ENCODE measurements around the gene CRYBG3. TPM values are rescaled to one million over a fixed set of nuclear protein-coding genes. Genes with fewer than 3 reads are reported as not detected.

The CRYBG3 gene
- total RNA-seq, 3 donors from 2014 or later (not counting 1 experiment from before 2014, with no cell fraction given), result 1.1 to 2.4 (median 1.8) TPM

DNA sequence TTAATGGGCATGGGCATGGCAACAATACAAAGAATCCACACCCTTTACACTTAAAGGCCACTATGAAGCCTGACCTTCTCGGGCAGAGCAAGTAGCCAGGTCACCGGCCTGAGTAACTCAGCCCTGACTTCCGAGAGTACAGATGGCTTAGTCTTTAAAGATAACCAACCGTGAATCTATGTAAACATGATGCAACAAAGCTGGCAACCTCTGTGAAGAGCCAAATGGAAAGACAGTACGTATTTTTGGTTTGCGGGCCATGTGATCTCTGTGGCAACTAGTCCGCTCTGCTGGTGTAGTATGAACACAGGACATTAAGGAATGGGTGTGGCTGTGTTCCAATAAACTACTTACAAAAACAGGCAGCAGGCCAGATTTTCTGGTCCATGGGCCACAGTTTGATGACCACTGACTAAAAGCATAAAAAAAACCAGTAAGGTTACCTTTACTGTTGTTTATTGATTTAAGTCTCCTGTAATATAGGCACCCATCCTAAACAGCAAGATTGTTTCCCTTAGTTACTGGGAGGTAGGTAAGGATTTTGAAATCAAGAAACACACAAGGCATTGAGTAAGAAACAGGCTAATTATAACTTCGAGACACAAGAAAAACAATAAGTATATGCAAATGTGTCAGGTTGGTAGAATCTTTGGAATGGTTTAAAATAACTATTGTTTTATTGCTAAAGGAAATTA lies 136.0 kb downstream of the CRYBG3 start:
- ATAC-seq (no peak), DNase-seq (no peak)
- Histone ChIP-seq H3K36me3 (ENCODE audit: control insufficient read depth, insufficient read depth, low read length) (peaks cover 32% of the 10 kb centered on the region), H3K4me3 (ENCODE audit: low read length) (no peak overlapping the region), H3K9me3 (ENCODE audit: control insufficient read depth, insufficient read depth, low read length) (no peaks in the 10 kb centered on the region), H3K27me3 (ENCODE audit: control insufficient read depth, insufficient read depth, low read length) (no peaks in the 10 kb centered on the region), H3K27ac (ENCODE audit: low read length) (no peak overlapping the region), H3K4me1 (ENCODE audit: control insufficient read depth, insufficient read depth, low read length) (no peaks in the 10 kb centered on the region)
- intact Hi-C loops (cut with micrococcal nuclease), result no loop called here
- Mint-ChIP-seq H3K36me3 (no peaks in the 10 kb centered on the region), H3K27ac (no peak overlapping the region), H3K9me3 (no peaks in the 10 kb centered on the region), H3K4me3 (no peak overlapping the region), H3K4me1 (peaks cover 13% of the 10 kb centered on the region in 2 donors), H3K27me3 (ENCODE audit: low read depth in 2 of 2) (no peaks in the 10 kb centered on the region)
- WGBS (ENCODE audit: insufficient coverage), result 95% methylated on average over 8 of the region's 8 CpGs
- no peak for TF ChIP-seq CTCF (IDR thresholded peaks at IDR 0.05)

- no peak overlapping the region for H3K4me3 Mint-ChIP-seq
- Histone ChIP-seq H3K9me3 (ENCODE audit: control insufficient read depth, insufficient read depth, low read length) (no peaks in the 10 kb centered on the region), H3K27ac (ENCODE audit: low read length) (no peak overlapping the region), H3K4me1 (ENCODE audit: control insufficient read depth, insufficient read depth, low read length) (no peaks in the 10 kb centered on the region), H3K4me3 (ENCODE audit: low read length) (no peak overlapping the region), H3K36me3 (ENCODE audit: control insufficient read depth, insufficient read depth, low read length) (peaks cover 32% of the 10 kb centered on the region), H3K27me3 (ENCODE audit: control insufficient read depth, insufficient read depth, low read length) (no peaks in the 10 kb centered on the region)
- ATAC-seq, result no peak
- H3K27ac Mint-ChIP-seq, result no peak overlapping the region
- WGBS (ENCODE audit: insufficient coverage), result 98% methylated on average over 2 of the region's 2 CpGs
- intact Hi-C loops (cut with micrococcal nuclease), result no loop called here
- H3K4me1 Mint-ChIP-seq, result peaks cover 13 to 14% of the 10 kb centered on the region in 2 donors
- TF ChIP-seq CTCF (IDR thresholded peaks at IDR 0.05), result no peak
- no peaks in the 10 kb centered on the region for H3K9me3 Mint-ChIP-seq
- no peaks in the 10 kb centered on the region for H3K36me3 Mint-ChIP-seq
- no peaks in the 10 kb centered on the region for H3K27me3 Mint-ChIP-seq (ENCODE audit: low read depth in 2 of 2)
- DNase-seq, result no peak
These were observed 136.6 kb downstream of the CRYBG3 start for GRCh38 chr3:97958396-97958795.

DNA sequence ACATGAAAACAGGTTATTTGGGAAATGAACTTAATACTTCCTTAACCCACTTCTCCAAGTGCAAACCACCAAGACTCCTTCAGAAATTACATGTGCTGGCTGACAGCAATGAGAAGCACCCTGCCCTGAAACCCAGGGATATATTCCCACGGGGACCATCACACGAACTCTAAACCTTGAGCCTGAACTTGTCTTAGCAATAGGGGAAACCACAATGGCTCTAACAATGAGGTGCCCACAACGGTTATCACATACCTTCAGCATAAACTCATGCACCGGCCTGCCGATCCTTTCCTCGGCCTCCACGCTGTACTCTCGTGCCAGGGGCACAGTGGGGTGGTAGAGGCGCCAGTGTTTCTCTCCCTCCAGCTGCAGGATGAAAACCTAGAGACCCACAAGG lies 137.0 kb downstream of the CRYBG3 start:
- Mint-ChIP-seq H3K27me3 (ENCODE audit: low read depth in 2 of 2) (no peaks in the 10 kb centered on the region), H3K4me3 (no peak overlapping the region), H3K27ac (no peak overlapping the region), H3K36me3 (no peaks in the 10 kb centered on the region), H3K4me1 (peaks cover 13 to 18% of the 10 kb centered on the region in 2 donors), H3K9me3 (no peaks in the 10 kb centered on the region)
- Histone ChIP-seq H3K27me3 (ENCODE audit: control insufficient read depth, insufficient read depth, low read length) (no peaks in the 10 kb centered on the region), H3K9me3 (ENCODE audit: control insufficient read depth, insufficient read depth, low read length) (no peaks in the 10 kb centered on the region), H3K4me1 (ENCODE audit: control insufficient read depth, insufficient read depth, low read length) (no peaks in the 10 kb centered on the region), H3K4me3 (ENCODE audit: low read length) (no peak overlapping the region), H3K36me3 (ENCODE audit: control insufficient read depth, insufficient read depth, low read length) (peaks cover 33% of the 10 kb centered on the region), H3K27ac (ENCODE audit: low read length) (no peak overlapping the region)
- no peak for DNase-seq
- TF ChIP-seq CTCF (IDR thresholded peaks at IDR 0.05), result no peak
- ATAC-seq, result no peak
- 90% methylated on average over 9 of the region's 9 CpGs for WGBS (ENCODE audit: insufficient coverage)
- intact Hi-C loops (cut with micrococcal nuclease), result no loop called here

DNA sequence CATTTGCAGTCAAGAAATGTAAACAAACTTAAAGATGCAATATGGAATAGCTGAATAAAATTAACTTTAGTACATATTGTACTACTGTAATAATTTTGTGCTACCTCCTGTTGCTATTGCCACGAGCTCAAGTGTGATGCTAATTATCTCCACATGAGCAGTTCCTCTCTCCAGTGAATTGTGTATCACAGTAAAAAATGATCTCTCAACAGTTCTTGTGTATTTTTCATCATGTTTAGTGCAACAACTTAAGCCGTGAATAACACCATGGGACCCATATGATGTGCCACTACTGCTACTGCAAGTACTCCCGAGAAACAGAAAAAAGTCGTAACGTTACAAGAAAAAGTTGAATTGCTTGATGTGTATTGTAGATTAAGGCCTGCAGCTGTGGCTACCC lies 138.1 kb downstream of the CRYBG3 start:
- TF ChIP-seq CTCF (IDR thresholded peaks at IDR 0.05), result no peak
- no peak overlapping the region for H3K4me3 ChIP-seq (ENCODE audit: low read length)
- H3K4me3 Mint-ChIP-seq, result no peak overlapping the region
- ATAC-seq (no peak), DNase-seq (no peak)
- no peak overlapping the region for H3K27ac ChIP-seq (ENCODE audit: low read length)
- no peaks in the 10 kb centered on the region for H3K9me3 Mint-ChIP-seq
- no peaks in the 10 kb centered on the region for H3K27me3 ChIP-seq (ENCODE audit: control insufficient read depth, insufficient read depth, low read length)
- H3K27me3 Mint-ChIP-seq (ENCODE audit: low read depth in 2 of 2), result no peaks in the 10 kb centered on the region
- WGBS (ENCODE audit: insufficient coverage), result 100% methylated on average over 5 of the region's 5 CpGs
- H3K4me1 Mint-ChIP-seq, result peaks cover 13 to 20% of the 10 kb centered on the region in 2 donors
- no peaks in the 10 kb centered on the region for H3K4me1 ChIP-seq (ENCODE audit: control insufficient read depth, insufficient read depth, low read length)
- H3K27ac Mint-ChIP-seq, result no peak overlapping the region
- H3K9me3 ChIP-seq (ENCODE audit: control insufficient read depth, insufficient read depth, low read length), result no peaks in the 10 kb centered on the region
- H3K36me3 ChIP-seq (ENCODE audit: control insufficient read depth, insufficient read depth, low read length), result peaks cover 33% of the 10 kb centered on the region
- intact Hi-C loops (cut with micrococcal nuclease), result no loop called here
- no peaks in the 10 kb centered on the region for H3K36me3 Mint-ChIP-seq
